Mesothelial cell of epicardium (in vitro differentiated cells): ENCODE measurements around the gene SRP9. TPM values are rescaled to one million over a fixed set of nuclear protein-coding genes. Genes with fewer than 3 reads are reported as not detected.
A peak's percentile ranks its signal among the peaks of the same experiment; 100 is the strongest.
"Not testable (repeated sequence)": the region's sequence is repeated elsewhere in the genome, so short reads cannot be mapped to it uniquely, and the experiment has no call there.

Source experiments
- DNase-seq, 2 experiments: peaks; one replicate each; pipeline ENCODE4 v3.0.0; 2021; ENCODE audit warnings: low spot score in 2 of 2; ENCODE audit not compliant: unreplicated experiment in 2 of 2
- H3K27ac Mint-ChIP-seq: 2 replicates; pipeline ENCODE4 v1.8.0; 2021; ENCODE audit warnings: mixed read lengths
- H3K27me3 Mint-ChIP-seq: 2 replicates; pipeline ENCODE4 v1.8.0; 2021; ENCODE audit warnings: low read depth, mixed read lengths
- H3K36me3 Mint-ChIP-seq: 2 replicates; pipeline ENCODE4 v1.8.0; 2021; ENCODE audit warnings: mixed read lengths
- H3K4me1 Mint-ChIP-seq: 2 replicates; pipeline ENCODE4 v1.8.0; 2021; ENCODE audit warnings: mixed read lengths
- H3K4me3 Mint-ChIP-seq: 2 replicates; pipeline ENCODE4 v1.8.0; 2021; ENCODE audit warnings: mild to moderate bottlenecking, moderate library complexity, mixed read lengths
- H3K9me3 Mint-ChIP-seq: 2 replicates; pipeline ENCODE4 v1.8.0; 2021; ENCODE audit warnings: mixed read lengths
- CTCF ChIP-seq: fragments of 200-600 bp; sonication (generic); IDR thresholded peaks from one replicate; pipeline ENCODE4 v1.5.0; 2021; ENCODE audit warnings: antibody characterized with exemption; ENCODE audit not compliant: unreplicated experiment
- total RNA-seq: library from RNA; stranded (reverse); gene quantifications from 3 replicates; pipeline ENCODE4 v1.2.1, GENCODE V29; 2021

Gene SRP9
- total RNA-seq, 1 donor from 2014 or later, result 251 TPM

GRCh38 chr1:225806249-225806648 lies 28.6 kb downstream of the SRP9 start:
- peaks cover 10% of the 10 kb centered on the region for H3K4me1 Mint-ChIP-seq
- TF ChIP-seq CTCF, result no peak
- H3K4me3 Mint-ChIP-seq, result no peak overlapping the region
- H3K9me3 Mint-ChIP-seq, result no peaks in the 10 kb centered on the region
- DNase-seq, result no peak
- no peak overlapping the region for H3K27ac Mint-ChIP-seq
- peaks cover 5% of the 10 kb centered on the region for H3K36me3 Mint-ChIP-seq
- no peaks in the 10 kb centered on the region for H3K27me3 Mint-ChIP-seq

- H3K36me3 Mint-ChIP-seq, H3K9me3 Mint-ChIP-seq, DNase-seq, H3K27ac Mint-ChIP-seq, H3K27me3 Mint-ChIP-seq, H3K4me3 Mint-ChIP-seq: not testable (repeated sequence)
- peaks cover 14% of the 10 kb centered on the region for H3K4me1 Mint-ChIP-seq
Observed at GRCh38 chr1:225806736-225807135, 29.1 kb downstream of the SRP9 start.

- no peak overlapping the region for H3K4me3 Mint-ChIP-seq
- no peak for DNase-seq
- H3K4me1 Mint-ChIP-seq, result peaks cover 27% of the 10 kb centered on the region
- no peak overlapping the region for H3K27ac Mint-ChIP-seq
- H3K36me3 Mint-ChIP-seq, result peaks cover 2% of the 10 kb centered on the region
- no peak for TF ChIP-seq CTCF
- no peaks in the 10 kb centered on the region for H3K27me3 Mint-ChIP-seq
- no peaks in the 10 kb centered on the region for H3K9me3 Mint-ChIP-seq
Observed at GRCh38 chr1:225808136-225808535, 30.5 kb downstream of the SRP9 start.

- TF ChIP-seq CTCF, result no peak
- Mint-ChIP-seq H3K9me3 (no peaks in the 10 kb centered on the region), H3K36me3 (no peaks in the 10 kb centered on the region), H3K27me3 (no peaks in the 10 kb centered on the region), H3K4me1 (peaks cover 36% of the 10 kb centered on the region), H3K27ac (peak within 1 kb of the TSS; percentile 94), H3K4me3 (peak within 1 kb of the TSS; percentile 87)
- peak; percentile 68 to 89 for DNase-seq
Observed at GRCh38 chr1:225809842-225810578, 32.4 kb downstream of the SRP9 start, which contains the start of gene EPHX1. EPHX1 (plus strand) TSS chr1:225810124; CDS start chr1:225828730, 18,606 bp downstream.

- peaks cover 38% of the 10 kb centered on the region for H3K4me1 Mint-ChIP-seq
- not testable (repeated sequence) for H3K36me3 Mint-ChIP-seq, H3K9me3 Mint-ChIP-seq, H3K27me3 Mint-ChIP-seq, DNase-seq
- H3K4me3 Mint-ChIP-seq, result peak overlapping the region; percentile 87
- H3K27ac Mint-ChIP-seq, result peak overlapping the region; percentile 94
Observed at GRCh38 chr1:225810579-225811538, 33.2 kb downstream of the SRP9 start.

GRCh38 chr1:225811622-225812487 lies 34.2 kb downstream of the SRP9 start:
- H3K27ac Mint-ChIP-seq, result peak overlapping the region; percentile 94
- H3K27me3 Mint-ChIP-seq, result no peaks in the 10 kb centered on the region
- H3K4me3 Mint-ChIP-seq, result peak overlapping the region; percentile 87
- no peaks in the 10 kb centered on the region for H3K9me3 Mint-ChIP-seq
- H3K4me1 Mint-ChIP-seq, result peaks cover 40% of the 10 kb centered on the region
- no peaks in the 10 kb centered on the region for H3K36me3 Mint-ChIP-seq
- no peak for TF ChIP-seq CTCF
- DNase-seq, result no peak
